ENCODE data around the gene TSEN2.

- TF ChIP-seq TAF1 (IDR thresholded peaks at IDR 0.05; ENCODE audit: low read depth) (no peak), EP300 (IDR thresholded peaks at IDR 0.05; ENCODE audit: borderline replicate concordance) (no peak), MAX (IDR thresholded peaks at IDR 0.05) (no peak), FOXM1 (IDR thresholded peaks at IDR 0.05; ENCODE audit: borderline replicate concordance, low read depth) (no peak), EGR1 (IDR thresholded peaks at IDR 0.05) (no peak), CEBPB (IDR thresholded peaks at IDR 0.05) (no peak), ZBTB7A (IDR thresholded peaks at IDR 0.05; ENCODE audit: low read depth) (no peak), RAD21 (IDR thresholded peaks at IDR 0.05; ENCODE audit: low read depth) (no peak), TCF12 (IDR thresholded peaks at IDR 0.05; ENCODE audit: low read depth) (no peak), TEAD4 (IDR thresholded peaks at IDR 0.05) (no peak), CREB1 (IDR thresholded peaks at IDR 0.05; ENCODE audit: low read depth) (no peak)
- TF ChIP-seq, protein P1, sequence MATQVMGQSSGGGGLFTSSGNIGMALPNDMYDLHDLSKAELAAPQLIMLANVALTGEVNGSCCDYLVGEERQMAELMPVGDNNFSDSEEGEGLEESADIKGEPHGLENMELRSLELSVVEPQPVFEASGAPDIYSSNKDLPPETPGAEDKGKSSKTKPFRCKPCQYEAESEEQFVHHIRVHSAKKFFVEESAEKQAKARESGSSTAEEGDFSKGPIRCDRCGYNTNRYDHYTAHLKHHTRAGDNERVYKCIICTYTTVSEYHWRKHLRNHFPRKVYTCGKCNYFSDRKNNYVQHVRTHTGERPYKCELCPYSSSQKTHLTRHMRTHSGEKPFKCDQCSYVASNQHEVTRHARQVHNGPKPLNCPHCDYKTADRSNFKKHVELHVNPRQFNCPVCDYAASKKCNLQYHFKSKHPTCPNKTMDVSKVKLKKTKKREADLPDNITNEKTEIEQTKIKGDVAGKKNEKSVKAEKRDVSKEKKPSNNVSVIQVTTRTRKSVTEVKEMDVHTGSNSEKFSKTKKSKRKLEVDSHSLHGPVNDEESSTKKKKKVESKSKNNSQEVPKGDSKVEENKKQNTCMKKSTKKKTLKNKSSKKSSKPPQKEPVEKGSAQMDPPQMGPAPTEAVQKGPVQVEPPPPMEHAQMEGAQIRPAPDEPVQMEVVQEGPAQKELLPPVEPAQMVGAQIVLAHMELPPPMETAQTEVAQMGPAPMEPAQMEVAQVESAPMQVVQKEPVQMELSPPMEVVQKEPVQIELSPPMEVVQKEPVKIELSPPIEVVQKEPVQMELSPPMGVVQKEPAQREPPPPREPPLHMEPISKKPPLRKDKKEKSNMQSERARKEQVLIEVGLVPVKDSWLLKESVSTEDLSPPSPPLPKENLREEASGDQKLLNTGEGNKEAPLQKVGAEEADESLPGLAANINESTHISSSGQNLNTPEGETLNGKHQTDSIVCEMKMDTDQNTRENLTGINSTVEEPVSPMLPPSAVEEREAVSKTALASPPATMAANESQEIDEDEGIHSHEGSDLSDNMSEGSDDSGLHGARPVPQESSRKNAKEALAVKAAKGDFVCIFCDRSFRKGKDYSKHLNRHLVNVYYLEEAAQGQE (IDR thresholded peaks at IDR 0.05; ENCODE audit: low read depth) = no peak
These were observed 94.5 kb downstream of the TSEN2 start for GRCh38 chr3:12578742-12579141.

All from Ishikawa (cell line).